Hematopoietic multipotent progenitor cell treated with erythropoietin and hydrocortisone succinate and interleukin-3 and kit ligand, for 6 days (in vitro differentiated cells): ENCODE results near the gene GASK1B.

Experiments used
- DNase-seq: peaks from one replicate; pipeline ENCODE4 v3.0.0-alpha.2; 2015

GASK1B gene

GRCh38 chr4:158134222-158134621 is 38.6 kb downstream of the GASK1B start:
- DNase-seq: no peak

GRCh38 chr4:158133551-158133950 is 39.3 kb downstream of the GASK1B start:
- no peak for DNase-seq

GRCh38 chr4:158131027-158131426 is 41.8 kb downstream of the GASK1B start:
- DNase-seq: no peak

GRCh38 chr4:158130204-158130603 is 42.6 kb downstream of the GASK1B start:
- no peak for DNase-seq

GRCh38 chr4:158129694-158130093 is 43.1 kb downstream of the GASK1B start:
- no peak for DNase-seq

GRCh38 chr4:158128540-158128939 is 44.3 kb downstream of the GASK1B start:
- DNase-seq: no peak

GRCh38 chr4:158125310-158125709 is 47.5 kb downstream of the GASK1B start:
- DNase-seq: no peak
